ENCODE data around the gene ROM1.

Gene ROM1

GRCh38 chr11:62588966-62589637 is 24.0 kb upstream of the ROM1 start:
- no peak for DNase-seq

GRCh38 chr11:62591448-62592145 is 21.5 kb upstream of the ROM1 start, which contains the start of gene TUT1:
Gene TUT1 (minus strand): TSS chr11:62591523. CDS start chr11:62591485, 38 bp downstream.
- DNase-seq, result peak; percentile 98

DNA sequence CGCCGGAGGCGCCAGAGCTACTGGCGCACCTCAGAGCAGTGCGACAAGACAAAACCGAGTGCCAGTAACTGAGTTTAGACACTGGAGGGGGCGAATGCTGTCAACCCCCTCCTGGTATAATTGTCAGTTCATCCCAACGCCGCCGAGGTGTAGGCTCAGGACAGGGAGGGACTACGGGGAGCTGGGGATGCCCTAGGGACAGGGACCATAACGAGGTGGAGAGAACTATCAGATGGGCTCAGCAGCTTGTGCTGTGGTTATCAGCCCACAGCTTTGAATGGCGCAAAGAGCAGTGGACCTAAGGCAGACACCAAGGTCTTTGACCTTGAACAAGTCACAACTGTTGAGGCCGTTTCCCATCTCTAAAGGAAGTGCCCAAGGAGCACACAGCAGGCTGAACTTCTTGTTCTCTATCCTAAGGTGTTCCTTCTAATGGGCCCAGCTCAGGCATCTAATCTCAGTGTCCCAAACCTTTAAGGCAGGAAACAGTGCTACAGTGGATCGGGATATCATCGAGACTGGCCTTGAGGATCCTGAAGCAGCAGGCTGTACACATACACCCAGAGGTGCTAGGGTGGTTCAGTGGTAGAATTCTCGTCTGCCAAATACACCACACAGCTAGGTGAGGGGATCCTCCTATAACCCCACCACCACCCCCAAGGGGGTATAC is 20.8 kb upstream of the ROM1 start:
- peak; percentile 34 for DNase-seq

GRCh38 chr11:62592989-62593421 is 20.1 kb upstream of the ROM1 start:
- DNase-seq, result no peak

- peak; percentile 42 for DNase-seq
Measured at GRCh38 chr11:62593434-62594044, 19.5 kb upstream of the ROM1 start.

DNA sequence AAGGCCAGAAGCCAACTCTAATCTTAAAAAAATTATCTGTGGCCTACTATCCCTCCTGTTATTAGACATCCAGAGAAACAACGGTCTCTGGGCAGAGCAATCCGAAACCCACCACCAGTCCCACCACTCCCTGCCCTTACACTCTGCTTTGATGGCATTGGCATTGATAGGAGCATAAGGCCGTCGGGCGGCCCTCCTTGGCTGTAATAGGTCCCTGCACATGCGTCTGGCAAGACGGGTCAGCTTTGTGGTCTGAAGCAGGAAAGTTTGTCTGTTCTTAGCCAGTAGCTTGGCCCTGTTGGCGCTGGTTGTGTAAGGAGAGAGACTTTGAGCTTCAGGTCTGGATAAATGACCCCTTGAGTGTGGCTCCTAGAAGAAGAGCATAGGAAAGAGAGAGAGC is 17.9 kb upstream of the ROM1 start:
- DNase-seq, result no peak

- DNase-seq, result peak; percentile 90
Measured at GRCh38 chr11:62599069-62599696, 13.9 kb upstream of the ROM1 start.

- DNase-seq, result no peak
Measured at GRCh38 chr11:62599901-62600300, 13.2 kb upstream of the ROM1 start.

DNA sequence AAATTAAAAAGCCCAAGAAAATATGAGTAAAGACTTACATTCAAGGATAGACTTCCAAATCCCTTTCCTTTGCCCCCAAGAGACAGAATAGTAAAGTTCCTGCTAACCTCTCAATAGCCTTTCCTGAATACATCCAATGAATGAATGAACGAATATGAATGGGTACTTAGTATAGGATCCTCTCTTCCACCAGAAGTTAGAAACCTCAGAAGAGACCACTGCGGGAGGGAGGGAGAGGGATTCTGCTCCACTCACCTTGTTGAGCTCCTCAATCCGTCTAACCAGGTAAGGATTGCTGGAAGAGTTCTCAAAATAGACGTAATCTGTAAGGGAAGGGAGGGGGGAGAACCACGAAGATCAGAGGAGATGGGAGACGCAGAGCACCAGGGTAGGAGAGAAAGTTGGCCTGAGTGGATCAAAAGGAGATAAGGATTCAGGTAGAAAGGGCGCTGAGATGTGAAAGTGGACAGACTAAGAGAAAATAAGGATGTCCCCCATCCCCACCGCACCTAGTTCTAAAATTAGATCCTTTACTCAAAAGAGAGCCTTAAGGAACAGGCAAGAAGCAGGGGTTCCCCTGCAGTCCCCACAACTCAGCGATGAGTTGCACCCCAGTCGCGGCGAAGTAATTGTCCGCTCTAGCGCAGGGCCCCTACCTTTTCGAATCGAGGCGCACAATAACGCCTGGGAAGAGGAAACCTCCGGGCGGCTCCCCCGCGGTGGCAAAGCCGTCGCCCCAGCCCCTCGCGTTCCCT is 12.5 kb upstream of the ROM1 start:
- no peak for DNase-seq

DNA sequence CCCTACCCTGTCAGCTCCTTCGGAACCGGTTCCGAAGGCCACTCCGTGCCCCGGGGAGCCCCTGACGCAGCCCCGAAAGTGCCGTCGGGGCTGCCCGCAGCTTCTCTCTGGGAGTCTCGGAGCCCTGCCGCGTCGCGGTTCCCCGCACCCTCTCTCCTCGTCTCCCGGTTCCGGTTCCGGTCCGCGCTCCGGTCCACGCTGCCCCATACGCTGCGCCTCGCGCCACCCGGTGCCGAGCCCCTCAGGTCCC is 12.0 kb upstream of the ROM1 start:
- no peak for DNase-seq

DNA sequence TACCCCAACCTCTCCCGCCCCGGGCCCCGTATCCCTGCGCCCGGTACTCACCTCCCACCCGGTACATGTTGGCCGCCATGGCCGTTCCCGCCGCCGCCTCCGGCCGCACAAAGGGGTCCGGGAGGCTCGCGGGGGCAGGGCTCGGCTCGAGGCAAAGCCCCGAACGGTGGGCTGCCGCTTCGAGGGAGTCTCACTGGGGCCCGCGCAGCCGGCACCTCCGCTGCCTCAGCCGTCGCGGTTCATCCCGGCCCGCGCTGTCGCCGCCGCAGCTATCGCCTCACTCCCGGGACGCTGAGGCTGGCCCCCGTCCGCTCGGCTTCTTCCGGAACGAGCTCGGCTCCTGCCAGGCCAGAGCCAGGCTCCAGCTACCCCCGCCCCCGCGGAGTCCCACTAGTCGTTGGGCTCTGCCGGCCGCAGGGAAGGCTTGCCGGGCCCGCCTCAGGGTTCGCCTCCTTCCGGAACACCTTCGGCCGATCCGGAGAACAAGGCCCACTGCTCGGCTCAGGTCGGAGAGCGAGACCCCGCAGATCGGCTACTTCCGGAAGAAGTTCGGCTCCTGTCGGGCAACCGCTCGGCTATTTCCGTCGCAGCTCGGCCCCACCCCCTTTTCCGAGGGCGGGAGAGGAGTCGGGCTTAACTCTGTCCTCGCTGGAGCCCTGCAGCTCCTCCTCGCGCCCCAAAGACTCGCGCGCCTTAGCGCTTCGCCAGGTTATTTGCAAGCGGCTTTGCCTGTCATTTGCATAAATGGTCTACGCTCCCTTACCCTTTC is 11.5 kb upstream of the ROM1 start, which contains the start of gene MTA2:
TSS of gene MTA2 (minus strand) at position 494 of the 769 bp plus-strand sequence. CDS start at position 79, 415 bp downstream.
- peak; percentile 96 for DNase-seq

GRCh38 chr11:62602141-62603071 is 10.7 kb upstream of the ROM1 start:
- DNase-seq, result peak; percentile 63

- DNase-seq, result peak; percentile 23
Measured at GRCh38 chr11:62603072-62603408, 10.0 kb upstream of the ROM1 start.

DNA sequence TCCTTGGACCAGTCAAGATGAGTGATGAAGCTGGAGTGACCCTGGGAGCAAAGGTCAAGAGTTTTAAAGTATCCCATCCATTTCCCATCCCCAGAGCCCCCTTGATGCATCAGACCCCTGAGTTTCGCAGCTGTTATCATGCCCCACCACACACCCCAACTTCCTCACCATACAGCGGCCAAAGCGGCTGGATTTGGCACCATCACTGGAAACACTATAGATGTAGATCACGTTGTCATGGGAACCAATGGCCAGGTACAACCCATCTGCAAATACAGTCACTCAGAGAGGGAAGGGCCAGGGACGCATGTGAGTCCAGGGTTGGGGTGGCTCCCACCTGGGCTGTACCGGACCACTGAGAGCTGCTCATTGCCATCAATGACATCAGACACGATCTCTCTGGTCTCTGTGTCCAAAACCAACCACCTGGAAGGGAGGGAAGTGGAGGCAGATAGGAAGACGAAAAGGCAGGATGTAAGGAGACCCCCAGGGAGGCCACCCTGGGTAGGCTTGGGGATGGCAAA is 9.2 kb upstream of the ROM1 start:
- no peak for DNase-seq

- DNase-seq, result no peak
Measured at GRCh38 chr11:62604460-62605120, 8.5 kb upstream of the ROM1 start.

DNA sequence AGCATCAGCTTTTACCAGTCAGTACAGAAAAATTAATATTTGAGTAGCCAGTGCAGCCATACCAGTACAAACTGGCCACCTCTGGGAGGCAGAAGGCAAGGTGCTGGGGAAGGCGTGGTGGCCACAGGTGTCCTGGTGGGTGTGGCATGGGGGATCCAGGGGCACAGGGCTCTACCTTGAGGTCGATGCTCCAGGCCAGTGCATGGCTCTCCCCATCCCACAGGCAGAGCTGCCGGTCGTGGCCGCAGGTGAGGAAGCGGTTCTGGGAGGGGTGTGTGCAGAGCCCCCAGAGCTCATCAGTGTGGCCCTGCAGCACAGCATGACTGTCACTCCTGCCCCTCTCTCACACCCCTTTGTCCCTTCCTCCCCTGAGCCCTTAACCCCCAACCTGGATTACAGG is 7.6 kb upstream of the ROM1 start:
- no peak for DNase-seq

DNA sequence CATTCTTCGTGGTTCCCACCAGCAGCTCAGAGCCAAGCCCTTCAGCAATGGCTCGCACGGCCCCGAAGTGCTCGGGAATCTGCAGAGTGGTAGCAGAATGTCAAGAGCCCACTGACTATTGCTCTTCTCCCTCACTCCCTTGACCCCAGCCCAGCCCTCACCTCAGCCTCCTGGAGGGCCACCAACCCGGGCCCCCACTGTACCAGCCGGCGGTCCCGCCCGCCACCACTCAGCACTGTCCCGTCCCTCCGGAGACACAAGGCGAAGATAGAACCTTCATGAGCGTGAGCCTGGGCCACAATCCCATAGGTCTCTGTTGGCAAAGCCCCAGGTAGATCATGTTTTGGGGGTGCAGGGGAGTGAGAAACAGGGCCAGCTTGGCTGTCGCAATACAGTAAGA is 7.2 kb upstream of the ROM1 start:
- no peak for DNase-seq

DNA sequence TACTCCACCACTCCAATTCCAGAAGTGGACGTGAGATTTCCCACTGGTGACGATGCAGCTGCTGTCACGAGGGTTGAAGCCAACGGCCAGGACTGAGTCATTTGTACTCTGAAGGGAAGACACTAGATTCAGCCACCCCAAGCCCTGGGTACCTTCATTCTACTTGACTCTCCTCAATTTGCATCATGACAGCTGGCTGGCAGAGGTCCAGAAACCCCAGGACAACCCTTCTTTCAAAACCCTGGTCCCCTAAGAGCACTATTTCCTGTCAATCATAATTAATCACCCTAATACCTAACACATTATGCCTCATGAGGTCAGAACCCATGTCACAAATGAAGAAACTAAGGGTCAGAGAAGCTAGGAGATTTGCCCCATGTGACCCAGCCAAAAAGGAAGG is 5.3 kb upstream of the ROM1 start:
- no peak for DNase-seq

GRCh38 chr11:62608776-62609175 is 4.3 kb upstream of the ROM1 start:
- DNase-seq, result no peak

DNA sequence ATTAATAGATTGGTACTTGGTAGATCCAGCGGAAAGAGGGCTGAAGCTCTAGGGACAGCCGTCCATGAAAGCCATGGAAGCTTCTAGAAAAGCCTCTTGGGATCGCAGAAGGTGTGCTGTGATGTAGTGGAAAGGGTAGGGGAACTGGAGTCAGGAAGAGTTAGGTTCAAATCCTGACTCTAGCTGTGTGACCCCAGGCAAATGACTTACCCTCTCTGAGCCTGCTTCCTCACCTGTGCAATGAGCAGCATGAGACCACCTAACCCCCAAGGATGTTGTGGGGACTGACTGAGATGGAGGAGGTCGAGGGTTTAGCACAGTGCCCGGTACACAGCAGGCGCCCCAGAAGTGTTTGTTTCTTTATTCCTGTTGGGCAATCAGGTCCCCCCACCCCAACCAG is 2.7 kb upstream of the ROM1 start:
- DNase-seq, result no peak
